ENCODE results near the gene ZNF316. TPM values are rescaled to one million over a fixed set of nuclear protein-coding genes. Genes with fewer than 3 reads are reported as not detected.

ZNF316 gene
- total RNA-seq: 10 to 100 TPM; 20.3 to 21.2 TPM

DNA sequence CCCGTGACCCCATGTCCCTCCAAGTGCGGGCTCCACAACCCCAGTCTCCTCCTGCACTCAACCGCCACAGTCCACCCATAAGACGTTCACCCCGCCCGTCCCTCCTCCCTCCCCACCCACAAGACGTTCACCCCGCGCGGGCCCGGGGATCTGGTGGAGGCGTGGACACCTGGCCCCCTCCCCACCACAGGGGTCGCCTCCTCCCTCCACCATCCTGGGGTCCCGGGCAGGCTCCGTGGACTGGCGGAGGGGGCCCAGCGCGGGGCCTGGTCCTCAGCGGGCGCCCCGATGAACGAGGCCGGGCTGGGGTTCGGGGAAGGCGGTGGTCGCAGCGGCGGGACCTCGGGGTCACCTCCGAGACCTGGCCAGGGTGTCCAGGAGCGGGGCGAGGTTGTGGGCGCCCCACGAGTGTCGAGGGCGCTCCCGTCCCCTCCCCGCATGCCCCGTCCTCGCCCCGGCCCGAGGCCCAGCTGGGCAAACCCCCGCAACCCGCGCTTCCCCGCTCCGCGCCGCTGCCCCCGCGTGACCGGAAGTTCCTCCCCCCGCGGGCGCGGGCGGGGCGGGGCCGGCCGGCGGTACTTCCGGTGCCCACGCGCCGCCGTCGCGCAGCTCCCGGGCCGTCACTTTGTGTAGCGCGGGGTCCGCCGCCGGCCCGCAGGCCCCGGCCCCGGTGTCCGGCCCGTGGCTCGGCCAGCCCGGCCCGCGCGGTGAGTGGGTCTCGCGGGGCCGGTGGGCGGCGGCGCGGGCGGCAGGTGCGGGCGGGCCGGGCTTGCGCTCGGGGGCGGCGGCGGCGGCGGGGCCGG is at the start of gene ZNF316:
Gene ZNF316 (plus strand): TSS at position 578 of the 803 bp plus-strand sequence. CDS start 5,092 bp downstream, outside the sequence.
- ChIA-PET POLR2A (no interaction called here), CTCF (interaction anchor here (0.6 to 1.3 kb wide), 2 partner anchors 16 to 37 kb away, joined by 4 to 5 read pairs; no protein-coding TSS in a partner anchor)

DNA sequence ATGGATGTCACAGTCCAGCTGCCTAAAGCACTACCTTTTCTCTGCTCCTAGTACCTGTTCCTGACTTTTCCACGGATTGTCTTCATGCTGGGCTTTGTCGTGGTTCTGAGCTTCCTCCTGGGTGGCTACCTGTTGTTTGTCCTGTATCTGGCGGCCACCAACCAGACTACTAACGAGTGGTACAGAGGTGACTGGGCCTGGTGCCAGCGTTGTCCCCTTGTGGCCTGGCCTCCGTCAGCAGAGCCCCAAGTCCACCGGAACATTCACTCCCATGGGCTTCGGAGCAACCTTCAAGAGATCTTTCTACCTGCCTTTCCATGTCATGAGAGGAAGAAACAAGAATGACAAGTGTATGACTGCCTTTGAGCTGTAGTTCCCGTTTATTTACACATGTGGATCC is 48.6 kb upstream of the ZNF316 start:
- POLR2A ChIA-PET: no interaction called here
- CTCF ChIA-PET: no interaction called here

DNA sequence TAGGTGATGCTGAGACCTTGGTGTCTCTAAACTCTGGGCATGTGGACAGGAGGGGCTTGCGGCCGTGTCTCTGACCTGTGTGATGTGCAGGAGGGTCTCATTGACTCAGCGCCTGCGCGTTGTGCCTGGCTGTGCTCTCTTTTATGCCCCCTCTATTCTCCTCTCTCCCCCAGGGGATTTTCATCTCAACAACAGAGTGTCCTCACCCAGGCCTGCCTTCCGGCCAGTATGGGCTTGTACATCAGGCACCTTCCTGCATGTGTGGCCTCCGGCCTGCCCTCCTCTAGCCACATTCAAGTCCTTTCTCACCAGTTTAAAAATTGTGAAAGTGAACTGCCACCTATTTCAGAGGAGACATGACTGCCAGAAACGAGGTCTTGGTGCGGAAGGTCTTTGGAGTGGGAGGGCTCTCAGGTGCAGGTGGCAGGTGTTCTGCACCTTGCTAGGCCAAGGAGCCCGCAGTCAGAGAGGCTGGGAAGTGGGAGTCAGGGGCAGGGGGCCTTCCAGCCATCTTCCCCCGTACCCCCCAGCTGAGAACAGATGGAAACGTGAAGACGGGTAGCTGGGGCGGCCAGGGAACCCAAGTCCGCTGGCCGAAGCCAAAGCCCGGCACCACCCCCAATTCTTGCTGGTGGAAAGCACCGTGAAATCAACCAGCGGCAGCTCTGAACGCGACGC is 47.8 kb upstream of the ZNF316 start:
- ChIA-PET POLR2A (interaction anchor here (1.4 kb wide), 1 partner anchor 9 kb away, joined by 4 read pairs; no protein-coding TSS in a partner anchor), CTCF (interaction anchor here (1.3 to 1.4 kb wide), 3 partner anchors 11 to 17 kb away, joined by 3 to 6 read pairs (median 4); no protein-coding TSS in a partner anchor)

DNA sequence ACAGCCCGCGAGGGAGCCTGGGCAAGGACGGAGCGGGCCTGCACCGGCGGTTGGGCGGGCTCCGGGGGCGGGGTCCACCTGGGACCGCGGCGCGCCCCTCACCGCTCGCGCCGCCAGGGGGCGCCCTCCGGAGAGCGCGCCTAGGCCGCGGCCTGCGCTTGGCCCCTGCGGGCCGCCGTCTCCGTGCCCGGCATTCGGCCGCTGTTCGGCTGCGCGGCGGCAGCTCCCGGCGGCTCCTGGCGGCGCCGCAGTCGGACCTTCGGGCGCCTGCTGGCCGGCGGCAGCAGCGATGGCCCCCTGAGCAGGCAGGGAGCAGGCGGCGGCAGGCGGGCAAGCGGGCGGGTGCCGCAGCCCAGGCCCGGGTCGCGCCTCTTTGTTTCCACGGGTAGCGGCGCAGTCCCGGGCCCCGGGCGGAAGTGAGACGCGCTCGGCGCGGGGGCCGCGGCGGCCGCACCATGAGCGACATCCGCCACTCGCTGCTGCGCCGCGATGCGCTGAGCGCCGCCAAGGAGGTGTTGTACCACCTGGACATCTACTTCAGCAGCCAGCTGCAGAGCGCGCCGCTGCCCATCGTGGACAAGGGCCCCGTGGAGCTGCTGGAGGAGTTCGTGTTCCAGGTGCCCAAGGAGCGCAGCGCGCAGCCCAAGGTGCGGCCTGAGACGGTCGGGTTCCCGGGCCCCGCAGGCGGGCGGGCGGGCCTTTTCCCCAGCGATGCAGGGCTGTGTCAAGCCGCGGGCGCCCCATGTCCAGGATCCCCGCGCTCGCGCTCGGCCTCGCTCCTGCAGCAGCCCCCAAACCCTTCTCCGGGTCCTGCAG is 47.1 kb upstream of the ZNF316 start, which contains the start of gene INTS15:
Gene INTS15 (plus strand): TSS at position 193 of the 816 bp plus-strand sequence. CDS start 263 bp downstream, at position 456.
- CTCF ChIA-PET: interaction anchor here (0.9 to 1.4 kb wide), 5 partner anchors 12 to 75 kb away, joined by 3 to 6 read pairs (median 4); no protein-coding TSS in a partner anchor
- POLR2A ChIA-PET: interaction anchor here (0.5 to 1.4 kb wide), 4 partner anchors 9 to 757 kb away, joined by 3 to 4 read pairs (median 4); no protein-coding TSS in a partner anchor

DNA sequence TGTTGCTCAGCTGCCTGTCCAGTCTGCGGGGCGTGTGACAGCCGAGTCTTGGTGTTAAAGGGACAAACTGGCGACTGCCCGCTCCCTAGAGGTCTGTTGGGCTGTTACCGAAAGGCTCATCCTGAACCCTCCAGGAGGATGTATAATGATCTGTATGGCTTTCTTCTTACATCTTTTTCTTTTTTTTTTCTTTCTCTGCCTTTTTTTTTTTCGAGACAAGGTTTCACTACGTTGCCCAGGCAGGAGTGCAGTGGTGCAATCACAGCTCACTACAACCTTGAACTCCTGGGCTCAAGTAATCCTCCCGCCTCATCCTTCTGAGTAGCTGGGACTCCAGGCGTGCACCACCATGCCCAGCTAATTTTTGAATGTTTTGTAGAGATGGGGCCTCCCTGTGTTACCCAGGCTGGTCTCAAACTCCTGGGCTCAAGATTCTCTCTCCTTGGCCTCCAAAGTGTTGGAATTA is 46.4 kb upstream of the ZNF316 start:
- ChIA-PET CTCF (interaction anchor here (0.7 to 1.4 kb wide), 5 partner anchors 15 to 354 kb away, joined by 3 to 4 read pairs (median 3); no protein-coding TSS in a partner anchor), POLR2A (interaction anchor here (0.5 to 1.4 kb wide), 4 partner anchors 9 to 757 kb away, joined by 3 to 4 read pairs (median 4); no protein-coding TSS in a partner anchor)

DNA sequence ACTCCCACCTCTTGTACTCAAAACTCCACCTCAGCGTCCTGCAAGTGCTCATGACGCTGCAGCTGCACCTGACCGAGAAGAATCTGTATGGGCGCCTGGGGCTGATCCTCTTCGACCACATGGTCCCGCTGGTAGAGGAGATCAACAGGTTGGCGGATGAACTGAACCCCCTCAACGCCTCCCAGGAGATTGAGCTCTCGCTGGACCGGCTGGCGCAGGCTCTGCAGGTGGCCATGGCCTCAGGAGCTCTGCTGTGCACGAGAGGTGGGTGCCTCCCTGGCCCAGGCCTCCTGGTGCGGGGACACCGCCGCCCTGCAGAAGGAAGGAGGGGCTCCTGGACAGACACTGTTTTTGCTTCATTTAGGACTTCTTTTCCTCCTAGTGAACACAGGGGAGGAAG is 37.0 kb upstream of the ZNF316 start:
- POLR2A ChIA-PET: interaction anchor here (0.6 kb wide), 1 partner anchor 768 kb away, joined by 3 read pairs; no protein-coding TSS in a partner anchor
- CTCF ChIA-PET: no interaction called here

DNA sequence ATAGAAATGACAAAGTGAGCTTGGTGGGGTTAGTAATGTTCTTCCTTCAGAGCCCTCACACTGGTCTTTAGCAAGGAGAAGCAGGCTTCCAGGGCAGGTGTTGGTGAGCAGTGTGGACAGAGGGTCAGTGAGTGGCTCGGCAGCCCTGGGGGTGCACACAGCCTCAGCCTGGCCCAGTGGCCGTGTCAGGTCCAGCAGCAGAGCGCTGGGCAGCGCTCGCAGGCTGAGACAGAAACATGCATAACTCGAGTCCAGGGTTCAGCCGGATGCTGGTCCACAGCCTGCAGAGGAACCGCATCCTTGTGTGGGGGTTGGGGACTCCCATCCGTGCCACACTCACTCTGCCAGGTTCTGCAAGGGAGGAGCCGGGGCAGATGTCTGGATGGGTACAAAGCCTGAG is 32.7 kb upstream of the ZNF316 start:
- CTCF ChIA-PET: no interaction called here
- POLR2A ChIA-PET: no interaction called here

DNA sequence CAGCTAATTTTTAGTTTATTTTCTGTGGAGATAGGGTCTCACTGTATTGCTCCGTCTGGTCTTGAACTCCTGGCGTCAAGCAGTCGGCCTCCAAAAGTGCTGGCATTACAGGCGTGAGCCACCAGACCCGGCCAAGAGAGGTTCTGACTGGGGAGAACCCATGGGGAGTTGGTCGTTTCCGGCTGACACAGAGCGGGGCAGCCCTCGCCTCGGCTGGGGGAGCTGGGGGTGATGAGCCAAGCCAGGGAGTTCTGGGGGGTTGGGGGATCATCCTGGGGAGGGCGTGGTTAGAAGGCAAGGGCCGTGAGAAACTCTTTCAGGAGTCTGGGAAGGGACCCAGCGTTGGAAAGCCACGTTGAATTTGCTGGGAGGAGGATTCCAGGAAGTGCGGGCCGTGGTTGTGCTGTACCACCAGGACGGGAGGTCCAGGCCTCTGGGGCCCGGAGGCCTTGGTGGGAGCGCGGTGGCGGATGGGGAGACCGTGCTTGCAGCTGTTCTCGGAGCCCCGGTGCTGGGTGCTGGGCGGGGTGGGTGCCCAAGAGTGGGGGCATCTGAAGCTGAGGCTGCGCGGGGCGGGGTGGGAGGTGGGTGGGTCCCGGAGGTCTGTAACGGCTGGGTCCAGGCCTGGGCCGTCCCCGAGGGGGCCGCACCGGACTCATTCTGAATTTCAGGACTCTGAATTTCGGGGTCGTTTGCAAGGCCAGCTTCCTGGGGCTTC is 30.1 kb upstream of the ZNF316 start:
- CTCF ChIA-PET: no interaction called here

DNA sequence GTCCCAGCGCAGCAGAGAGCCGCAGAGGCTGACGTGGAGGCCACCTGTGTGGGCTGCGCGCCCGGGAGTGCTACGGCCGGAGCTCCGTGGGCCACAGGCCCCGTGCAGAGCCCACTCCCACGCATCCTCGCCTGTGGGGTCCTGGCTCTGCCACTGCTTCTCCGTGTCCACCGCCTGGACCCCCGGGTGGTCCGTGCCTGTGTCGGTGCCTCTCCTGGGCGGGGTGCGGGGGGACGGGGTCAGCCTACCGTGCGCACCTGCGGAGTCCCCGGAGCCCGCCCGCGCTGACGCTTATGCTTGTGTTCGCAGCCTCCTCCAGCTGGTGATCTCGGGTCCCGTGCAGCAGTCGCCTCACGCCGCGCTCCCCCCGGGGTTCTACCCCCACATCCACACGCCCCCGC is 29.5 kb upstream of the ZNF316 start:
- CTCF ChIA-PET: no interaction called here
- POLR2A ChIA-PET: no interaction called here

More for the DNA sequence above, 30.1 kb upstream of the ZNF316 start:
- POLR2A ChIA-PET: interaction anchor here (0.7 kb wide), 1 partner anchor 132 kb away, joined by 3 read pairs; no protein-coding TSS in a partner anchor

DNA sequence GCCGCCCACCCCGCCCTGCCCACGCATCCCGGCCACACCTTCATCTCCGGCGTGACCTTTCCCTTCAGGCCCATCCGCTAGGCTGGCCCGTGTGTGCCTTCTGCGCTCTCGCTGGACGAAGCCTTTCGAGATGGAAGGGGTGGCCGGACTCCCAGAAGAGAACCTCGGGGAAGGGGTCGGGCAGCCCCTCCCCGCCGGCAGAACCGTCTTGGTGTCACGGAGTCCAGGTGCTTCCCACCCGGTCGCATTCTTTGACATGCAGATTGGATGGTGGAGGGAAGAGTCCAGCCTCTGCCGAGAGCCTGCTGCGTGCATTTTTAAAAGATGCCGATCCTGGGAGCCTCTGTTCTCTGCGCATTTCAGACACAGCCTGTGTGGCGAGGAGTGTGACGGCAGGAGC is 29.0 kb upstream of the ZNF316 start:
- ChIA-PET CTCF (no interaction called here), POLR2A (interaction anchor here (0.6 kb wide), 1 partner anchor 99 kb away, joined by 5 read pairs; no protein-coding TSS in a partner anchor)

DNA sequence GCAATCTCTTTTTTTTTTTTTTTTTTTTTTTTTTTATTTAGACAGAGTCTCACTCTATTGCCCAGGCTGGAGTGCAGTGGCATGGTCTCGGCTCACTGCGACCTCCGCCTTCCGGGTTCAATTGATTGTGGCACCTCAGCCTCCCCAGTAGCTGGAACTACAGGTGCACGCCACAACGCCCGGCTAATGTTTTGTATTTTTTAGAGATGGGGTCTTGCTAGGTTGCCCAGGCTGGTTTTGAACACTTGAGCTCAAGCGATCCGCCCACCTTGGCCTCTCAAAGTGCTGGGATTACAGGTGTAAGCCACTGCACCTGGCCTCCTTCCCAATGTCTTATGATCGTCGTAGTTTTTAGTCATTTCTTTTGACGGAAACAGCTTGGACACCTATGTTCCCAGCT is 28.3 kb upstream of the ZNF316 start:
- ChIA-PET POLR2A (interaction anchor here (0.6 kb wide), 1 partner anchor 99 kb away, joined by 5 read pairs; no protein-coding TSS in a partner anchor), CTCF (no interaction called here)

DNA sequence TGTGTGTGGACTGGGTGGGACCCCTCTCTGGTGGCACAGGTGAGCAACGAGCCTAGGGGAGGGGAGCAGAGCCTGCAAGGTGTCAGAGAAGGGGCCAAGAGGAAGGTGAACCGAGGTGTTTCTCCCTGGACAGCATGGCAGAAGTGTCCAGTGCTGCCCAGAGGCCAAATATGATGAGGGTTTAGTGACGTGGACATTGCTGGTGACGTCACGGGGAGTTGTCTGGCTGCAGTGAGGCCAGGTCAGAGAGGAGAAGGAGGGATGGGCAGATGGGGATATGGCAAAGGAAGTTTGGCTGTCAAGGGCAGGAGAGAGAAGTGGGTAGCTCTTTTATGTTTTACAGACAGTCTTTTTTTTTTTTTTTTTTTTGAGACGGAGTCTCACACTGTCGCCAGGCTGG is 24.3 kb upstream of the ZNF316 start:
- CTCF ChIA-PET: interaction anchor here (0.7 kb wide), 1 partner anchor 204 kb away, joined by 3 read pairs; no protein-coding TSS in a partner anchor

DNA sequence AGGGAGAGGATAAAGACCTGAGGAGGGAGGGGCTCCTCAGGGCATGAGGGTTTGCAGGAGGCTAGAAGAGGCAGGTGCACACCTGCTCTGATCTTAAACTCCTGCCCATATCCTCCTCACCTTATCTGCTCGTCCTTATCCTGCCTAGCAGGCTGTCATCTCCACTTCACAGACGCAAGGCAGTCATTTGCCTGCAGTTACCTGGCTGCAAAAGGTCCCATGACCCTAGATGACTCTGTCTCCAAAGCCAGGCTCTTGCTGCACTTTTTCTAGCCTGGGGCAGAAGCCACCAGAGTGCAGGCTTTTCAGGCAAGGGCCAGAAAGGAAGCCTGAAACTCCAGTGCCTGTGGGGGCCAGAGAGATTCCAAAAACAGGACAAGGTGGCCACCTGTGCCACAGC is 23.4 kb upstream of the ZNF316 start:
- ChIA-PET CTCF (interaction anchor here (0.7 kb wide), 1 partner anchor 203 kb away, joined by 3 read pairs; no protein-coding TSS in a partner anchor), POLR2A (no interaction called here)

More for the DNA sequence above, 24.3 kb upstream of the ZNF316 start:
- POLR2A ChIA-PET: no interaction called here

DNA sequence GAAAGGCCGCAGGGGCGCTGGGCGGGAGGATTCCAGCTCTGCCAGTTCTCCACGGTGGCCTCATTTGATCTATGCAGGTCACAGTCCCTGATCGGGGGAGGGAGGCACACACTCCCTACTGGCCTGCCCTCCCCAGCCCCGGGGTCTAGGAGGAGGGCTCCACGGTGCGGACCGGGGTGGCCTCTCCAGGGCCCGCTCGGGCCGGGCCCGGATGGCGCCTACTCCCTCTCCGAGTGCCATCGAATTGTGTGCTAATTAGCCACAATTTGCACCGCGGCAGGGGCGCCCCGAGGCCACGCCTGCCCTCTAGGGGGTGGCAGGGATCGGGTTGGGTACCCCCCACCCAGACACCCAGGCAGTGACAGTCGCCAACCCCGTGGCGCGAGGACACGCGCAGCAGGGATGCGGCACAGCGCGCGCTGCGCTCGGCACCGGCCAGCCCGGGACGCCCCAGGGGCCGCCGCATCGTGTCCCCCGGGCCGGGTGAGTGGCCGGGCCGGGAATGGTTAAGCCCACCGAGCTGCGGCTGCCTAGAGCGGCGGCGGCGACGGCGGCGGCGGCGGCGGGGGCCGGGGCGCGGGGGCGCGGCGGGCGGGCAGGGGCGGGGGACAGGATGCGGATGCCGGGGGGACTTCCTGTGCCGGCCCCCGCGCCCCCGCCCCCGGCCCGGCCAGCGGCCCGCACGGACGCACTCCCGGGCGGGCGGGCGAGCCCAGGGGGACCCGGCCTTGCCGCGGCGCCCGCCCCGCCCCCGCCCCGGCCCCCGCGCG is 22.0 kb upstream of the ZNF316 start, which contains the start of gene ZNF853:
Gene ZNF853 (plus strand): TSS at position 658 of the 770 bp plus-strand sequence. CDS start 565 bp downstream, outside the sequence.
- CTCF ChIA-PET: no interaction called here
- POLR2A ChIA-PET: interaction anchor here (0.5 kb wide), 1 partner anchor 11 kb away, joined by 3 read pairs; no protein-coding TSS in a partner anchor

DNA sequence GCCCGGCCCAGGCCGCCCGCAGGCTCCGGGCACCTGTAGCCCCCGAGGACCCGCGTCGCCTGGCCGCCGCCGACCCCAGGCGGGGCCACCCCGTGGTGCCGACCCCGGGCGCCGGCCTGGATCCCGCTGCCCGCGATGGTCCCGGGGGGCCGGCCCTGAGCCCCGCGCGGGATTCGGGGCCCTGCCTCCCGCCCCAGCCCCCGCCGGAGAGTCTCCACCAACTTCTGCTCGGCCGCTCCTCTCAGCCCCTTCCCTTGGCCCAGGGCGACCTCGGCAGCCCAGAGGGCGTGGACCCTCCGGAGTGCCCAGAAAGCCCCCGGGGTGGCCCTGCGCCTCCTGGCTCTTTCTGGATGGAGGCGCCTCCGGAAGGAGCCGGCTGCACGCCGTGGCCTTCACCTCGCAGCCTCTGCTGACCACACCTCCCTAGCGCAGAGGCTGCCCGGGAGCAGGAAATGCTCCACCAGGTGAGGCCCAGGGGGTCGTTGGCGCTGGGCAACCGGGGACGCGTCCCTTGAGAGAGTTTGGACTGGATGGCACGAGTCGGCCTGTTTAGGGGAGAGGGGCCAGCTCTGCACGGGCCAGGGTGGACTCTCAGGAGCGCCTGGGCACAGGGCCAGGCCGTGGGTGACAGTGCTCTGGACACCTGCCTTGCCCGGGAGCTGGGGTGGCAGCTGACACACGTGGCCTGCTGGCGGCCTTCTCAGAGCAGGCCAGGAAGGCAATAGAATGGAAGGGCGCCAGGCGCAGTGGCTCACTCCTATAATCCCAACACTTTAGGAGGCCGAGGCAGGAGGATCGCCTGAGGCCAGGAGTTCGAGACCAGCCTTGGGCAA is 21.2 kb upstream of the ZNF316 start:
- ChIA-PET POLR2A (interaction anchor here (0.6 kb wide), 1 partner anchor 69 kb away, joined by 3 read pairs; no protein-coding TSS in a partner anchor), CTCF (no interaction called here)

DNA sequence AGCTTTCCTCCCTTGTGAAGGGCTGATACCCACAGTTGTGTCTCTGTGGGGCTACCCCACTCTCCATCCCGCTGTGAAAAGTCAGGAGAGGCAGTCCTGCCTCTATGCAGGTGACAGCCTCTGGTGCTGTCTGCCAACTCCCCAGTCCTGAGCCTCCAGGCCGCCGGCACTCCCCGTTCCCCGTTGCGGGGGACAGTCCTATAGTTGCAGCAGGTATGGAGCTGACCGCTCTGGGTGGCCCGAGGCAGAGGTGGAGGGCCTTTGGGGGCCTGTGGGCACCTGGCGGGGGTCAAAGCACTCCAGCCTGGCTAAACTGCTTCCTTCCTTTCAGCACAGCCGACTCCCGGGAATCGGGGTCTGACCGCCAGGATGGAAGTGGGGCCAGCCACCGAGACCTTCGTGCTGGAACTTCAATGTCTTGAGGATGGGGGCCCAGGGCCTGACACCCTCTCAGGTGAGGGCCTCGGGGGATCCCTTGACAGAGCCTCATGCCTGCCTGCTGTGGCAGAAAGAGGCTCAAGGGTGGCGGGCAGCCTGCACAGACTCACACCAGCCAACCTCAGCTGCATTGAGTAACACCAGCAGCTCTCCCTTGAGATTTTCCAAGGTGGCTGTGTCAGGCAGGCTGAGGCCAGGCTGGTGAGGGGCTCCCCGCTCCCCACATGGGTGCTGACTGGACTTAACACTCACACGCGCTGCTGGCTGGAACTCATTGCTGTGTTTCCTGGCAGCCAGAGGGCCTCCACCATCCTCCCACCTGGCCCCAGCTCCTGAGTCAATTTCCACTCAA is 20.1 kb upstream of the ZNF316 start:
- POLR2A ChIA-PET: no interaction called here
- CTCF ChIA-PET: no interaction called here

Data from activated CD8-positive, alpha-beta memory T cell treated with anti-CD3 and anti-CD28 coated beads for 36 hours (primary cell).